AG08395 (cell line): Measurements from ENCODE around the gene DUSP6.
"Not testable (repeated sequence)": the region's sequence is repeated elsewhere in the genome, so short reads cannot be mapped to it uniquely, and the experiment has no call there.

Experiments used
- DNase-seq: peaks from one replicate; pipeline ENCODE4 v3.0.0; 2012; ENCODE audit warnings: mixed read lengths, low spot score

DUSP6 gene

DNA sequence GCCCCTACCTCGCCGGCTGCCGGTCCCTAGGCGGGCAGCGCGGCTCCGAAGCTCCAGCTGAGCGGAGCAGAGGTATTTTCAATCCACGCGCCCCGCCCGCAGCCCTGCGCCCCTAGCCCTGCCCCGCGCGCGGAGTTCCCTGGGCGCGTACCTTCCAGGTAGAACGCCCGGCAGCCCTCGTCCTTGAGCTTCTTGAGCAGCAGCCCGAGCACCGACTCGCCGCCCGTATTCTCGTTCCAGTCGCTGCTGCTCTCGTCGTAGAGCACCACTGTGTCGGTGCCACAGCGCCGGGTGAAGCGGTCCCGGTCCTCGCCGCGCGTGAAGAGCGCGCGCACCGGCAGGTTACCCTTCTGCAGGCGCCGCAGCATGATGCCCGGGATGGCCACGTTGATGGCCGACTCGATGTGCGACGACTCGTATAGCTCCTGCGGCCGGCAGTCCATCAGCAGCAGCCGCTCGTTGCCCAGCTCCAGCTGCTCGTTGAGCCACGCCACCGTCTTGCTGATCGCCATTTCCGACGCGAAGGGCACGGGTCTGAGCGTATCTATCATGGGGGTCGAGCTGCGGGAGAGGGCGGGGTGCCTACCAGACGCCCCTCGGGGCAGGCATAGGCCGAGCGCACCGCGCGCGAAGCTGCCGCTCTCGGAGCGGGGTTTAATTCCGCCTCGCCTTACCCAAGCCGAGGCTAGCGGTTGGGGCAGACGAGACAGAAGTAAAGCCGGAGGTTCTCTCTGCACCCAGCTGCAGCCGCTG is 636 bp downstream of the DUSP6 start:
- DNase-seq: peak; percentile 15

DNA sequence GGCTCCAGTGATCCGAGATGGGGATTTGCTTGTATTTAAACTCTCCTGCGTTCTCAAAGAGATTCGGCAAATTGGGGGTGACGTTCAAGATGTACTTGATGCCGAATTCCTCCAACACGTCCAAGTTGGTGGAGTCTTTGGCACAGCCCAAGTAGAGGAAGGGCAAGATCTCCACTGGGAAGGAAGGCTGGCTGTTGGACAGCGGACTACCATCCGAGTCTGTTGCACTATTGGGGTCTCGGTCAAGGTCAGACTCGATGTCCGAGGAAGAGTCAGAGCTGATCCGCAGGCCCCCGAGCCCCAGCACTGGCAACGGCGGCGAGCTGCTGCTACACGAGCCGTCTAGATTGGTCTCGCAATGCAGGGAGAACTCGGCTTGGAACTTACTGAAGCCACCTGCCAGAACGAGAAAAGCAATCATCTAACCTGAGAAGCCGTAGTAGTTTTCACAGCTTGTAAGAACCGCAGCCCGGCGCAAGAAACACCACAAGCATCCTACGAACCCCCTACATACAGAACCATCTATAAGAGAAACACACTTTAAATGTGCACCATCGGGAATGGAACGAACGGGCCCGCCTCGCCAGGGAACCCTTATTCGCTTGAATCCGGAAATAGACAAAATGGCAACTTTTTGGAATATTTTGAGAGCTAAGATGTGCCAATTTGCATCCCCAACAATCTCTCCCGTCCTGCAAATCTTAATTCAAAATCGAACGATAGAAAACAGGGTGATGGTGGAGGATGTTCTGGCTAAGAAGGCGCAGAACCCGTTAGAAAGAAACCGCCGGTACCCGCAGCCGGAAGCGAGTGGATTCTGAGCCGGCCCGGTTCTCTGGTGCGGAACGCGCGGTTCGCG is 1.4 kb downstream of the DUSP6 start:
- DNase-seq: peak; percentile 16

DNA sequence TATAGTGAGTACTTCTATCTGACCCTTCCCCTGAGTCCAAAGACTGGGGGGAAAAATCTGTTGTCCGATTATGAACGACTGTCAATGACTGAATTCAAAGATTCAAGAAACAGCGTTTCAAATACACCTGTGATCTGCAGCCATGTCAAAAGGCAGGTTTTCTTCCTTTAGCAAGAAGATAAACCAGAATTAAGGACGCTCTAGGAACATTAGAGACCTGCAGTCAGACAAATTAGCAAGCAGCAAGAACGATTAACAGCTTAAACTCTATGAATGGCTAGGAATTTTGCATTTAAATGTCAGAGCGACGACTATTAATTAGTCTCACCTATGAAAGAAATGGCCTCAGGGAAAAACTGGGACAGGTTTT is 2.1 kb downstream of the DUSP6 start:
- DNase-seq: no peak

DNA sequence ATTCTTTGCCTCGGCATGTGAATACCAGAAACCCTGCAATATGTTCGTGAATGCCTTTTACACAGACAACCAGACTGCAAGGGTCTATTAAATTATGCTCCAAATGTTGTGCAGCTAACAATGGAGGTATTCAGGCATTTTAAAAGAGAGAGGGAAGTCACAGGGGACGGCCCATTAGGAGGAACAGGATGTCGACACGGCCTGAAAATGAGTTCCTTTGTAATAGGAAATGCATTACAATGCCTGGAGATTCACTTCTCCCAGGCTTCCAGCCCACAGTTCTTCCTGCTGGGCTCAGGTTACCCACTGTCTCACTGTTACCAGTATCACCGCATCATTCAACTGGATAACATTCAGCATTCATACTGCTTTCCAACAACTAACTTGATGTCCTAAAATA is 2.5 kb downstream of the DUSP6 start:
- DNase-seq: peak; percentile 63

DNA sequence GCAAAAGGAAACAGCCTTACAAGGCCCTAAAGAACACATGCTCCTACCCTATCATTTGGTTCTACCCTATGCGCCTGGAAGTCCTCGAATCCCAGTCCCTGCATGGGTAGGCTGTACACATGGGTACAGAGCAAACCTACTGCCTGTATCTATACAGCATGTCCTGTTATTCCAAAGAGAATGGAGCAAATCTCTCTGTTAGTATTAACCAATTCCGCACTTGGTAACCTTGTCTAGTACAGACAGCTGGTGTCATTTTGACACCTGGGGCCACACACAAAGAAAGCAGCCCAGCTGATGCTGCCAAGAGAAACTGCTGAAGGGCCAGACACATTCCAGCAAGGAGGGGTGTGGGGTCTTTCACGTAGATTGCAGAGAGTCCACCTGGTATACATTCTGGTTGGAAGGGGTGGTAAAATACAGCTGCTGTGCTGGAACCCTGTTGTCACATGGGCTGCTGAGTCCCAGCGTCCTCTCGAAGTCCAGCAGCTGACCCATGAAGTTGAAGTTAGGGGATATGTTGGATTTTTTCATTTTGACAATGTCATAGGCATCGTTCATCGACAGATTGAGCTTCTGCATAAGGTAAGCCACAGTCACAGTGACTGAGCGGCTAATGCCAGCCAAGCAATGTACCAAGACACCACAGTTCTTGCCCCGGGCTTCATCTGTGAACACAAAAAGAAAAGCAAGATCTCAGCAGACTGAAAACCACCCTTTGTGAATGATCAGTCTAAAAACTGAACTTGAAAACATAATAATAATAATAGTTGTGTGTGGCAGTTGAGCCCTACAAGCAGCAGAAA is 3.2 kb downstream of the DUSP6 start:
- DNase-seq: no peak

DNA sequence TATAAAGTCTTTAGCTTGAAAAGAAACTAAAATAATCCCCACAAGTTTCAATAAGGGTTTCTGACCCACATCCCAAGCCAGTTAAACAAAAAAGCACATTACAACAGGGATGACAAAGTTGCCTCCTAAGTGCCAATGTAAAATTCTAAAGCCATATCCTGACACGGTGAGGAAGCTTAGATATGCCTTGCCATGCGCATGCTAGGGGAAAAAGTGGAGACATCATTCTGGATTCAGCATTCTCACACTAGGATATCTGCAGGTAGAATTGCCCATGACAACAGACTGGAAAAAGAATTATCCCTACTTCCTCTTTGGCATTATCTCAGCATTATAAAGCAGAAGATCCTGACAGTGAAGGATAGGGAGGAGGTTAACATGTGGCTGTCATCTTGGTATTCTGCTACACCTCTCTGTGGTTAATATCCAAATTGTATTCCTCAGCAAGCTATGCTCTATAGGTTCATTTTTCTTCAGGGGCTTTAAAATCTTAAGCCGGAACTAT is 4.9 kb downstream of the DUSP6 start:
- no peak for DNase-seq

DNA sequence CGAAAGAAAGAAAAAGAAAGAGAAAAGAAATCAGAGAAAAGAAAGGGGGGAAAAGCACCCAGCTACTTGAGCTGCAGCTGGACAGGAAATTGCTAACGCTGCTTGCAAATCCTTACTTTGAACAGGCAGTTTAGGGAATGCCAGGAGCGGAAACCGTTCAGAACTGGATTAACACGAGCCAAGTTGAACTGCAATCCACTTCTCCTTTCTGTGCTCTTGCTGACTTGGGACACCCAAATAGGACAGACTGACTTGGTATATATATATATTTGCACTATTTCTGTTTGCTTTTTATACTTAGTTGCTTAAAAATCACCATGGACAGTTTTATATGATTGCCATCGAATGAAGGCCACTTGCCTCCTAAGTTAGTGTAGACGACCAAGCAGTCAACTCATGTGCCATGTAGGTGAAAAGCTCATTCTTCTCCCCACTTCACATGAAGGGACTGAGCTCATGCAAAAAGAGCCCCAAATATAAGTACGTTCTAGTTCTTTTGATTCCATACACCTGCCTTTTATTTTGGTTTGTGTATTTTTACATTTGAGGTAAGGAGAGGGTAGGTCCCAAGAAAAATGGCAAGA is 5.5 kb downstream of the DUSP6 start:
- peak; percentile 15 for DNase-seq

DNA sequence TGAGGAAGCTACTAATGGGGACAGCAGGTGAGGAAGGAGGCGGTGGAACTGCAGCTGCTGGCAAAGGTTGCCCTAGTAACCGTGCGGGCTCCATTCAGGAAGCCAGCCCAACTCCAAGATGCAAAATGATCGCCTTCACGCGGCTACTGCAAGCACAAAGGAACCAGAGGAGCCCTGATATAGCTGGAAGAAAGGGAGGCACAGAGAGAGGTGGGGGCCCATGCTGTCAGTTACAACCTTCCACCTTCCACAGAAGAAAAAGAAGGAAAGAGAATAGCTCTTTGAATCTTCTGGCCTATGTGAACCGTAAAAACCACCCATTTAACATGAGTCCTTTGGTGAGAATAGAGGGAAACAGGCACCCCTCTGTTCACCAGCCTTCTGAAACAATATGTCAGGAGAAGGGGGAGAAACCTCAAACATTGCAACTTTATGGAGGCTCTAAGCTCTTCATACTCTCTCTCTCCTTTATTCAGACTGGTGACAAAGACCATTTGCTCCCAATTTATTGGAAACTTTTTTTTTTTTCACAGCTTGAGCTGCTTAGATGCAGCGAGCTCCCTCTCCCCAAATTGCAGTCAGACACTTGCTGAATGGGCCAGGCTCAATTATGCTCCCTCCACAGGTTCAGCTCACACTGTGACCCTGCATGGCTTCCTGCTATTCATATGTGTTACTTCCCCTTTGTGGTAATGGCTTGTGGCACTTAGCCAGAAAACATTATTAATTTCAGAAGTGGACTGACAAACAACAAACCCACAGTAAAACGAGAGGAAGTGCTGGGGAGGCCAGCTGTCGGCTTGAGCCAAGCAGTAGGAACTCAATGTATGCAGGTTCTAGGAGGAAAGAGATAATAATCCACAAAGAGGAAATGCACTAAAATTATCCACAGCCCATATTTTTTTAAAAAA is 6.2 kb downstream of the DUSP6 start:
- no peak for DNase-seq

DNA sequence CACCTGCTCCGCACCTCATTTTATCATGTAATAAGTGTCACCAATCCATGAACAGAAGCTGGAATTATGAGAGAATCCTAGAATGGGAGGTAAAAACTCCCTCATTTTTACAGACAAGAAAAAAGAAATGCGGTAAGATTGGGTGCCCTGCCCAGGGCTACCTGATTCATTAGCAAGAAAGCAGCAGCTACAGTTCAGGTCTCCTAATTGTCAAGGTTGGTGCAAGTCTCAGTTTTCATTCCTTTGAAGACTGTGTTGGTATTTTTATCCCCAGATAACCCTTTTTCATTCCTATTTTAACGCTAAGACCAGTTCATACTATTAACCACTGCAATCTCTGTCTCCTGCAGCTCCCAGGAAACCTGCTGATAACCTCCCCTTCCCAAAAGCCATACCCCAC is 6.9 kb downstream of the DUSP6 start:
- DNase-seq: no peak

DNA sequence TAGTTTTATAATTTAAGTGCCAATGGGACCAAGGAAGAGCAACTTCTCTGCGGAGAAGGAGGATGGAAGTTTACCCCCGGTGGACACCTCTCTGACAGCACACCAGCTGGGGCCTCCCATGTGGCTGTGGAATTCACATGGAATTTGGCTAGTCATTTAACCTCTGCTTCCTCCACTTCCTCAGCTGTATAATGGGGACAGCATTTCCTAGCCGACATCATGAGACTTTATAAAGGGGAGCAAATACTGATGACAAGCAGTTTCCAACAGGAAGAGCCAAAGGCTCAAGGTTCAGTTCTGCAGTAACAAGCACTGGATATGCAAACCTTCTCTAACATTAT is 7.5 kb downstream of the DUSP6 start:
- no peak for DNase-seq

DNA sequence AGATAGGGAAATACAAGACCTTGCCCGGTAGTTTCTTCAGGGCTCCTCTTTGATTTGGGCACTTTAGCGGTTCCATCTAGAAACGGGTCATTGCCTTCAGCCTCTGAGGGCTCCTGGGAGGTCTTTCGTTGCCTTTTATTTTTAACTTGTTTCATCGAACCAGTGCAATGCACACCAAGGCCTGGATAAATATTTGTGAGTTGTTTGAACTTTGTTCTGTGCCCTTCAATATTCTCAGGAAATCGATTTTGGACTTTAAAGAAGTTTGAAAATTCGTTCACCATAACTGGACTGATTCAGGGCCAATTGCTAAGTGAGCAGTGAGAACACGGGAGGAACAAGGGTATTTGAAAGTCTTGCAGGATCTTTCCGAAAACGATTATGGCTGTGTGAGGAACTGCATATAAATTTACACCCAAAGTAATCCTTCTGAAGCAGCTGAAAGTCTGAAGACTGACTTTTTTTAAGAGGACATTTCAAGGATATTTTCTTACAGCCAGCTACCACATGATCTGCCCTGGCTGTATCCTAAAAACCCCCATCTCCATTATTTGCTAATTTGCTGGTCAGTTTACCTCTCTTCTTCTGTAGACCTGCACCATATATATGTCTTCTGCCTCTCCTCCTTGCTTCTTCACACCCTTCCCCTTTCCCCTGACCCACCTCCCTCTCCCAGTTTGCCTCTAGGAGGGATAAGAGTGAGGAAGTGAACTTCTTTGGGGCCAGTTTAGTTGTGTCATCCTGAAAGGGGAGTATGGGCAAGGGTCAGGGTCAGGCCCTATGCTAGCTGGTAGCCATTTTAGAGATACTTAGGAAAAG is 8.0 kb downstream of the DUSP6 start:
- no peak for DNase-seq

DNA sequence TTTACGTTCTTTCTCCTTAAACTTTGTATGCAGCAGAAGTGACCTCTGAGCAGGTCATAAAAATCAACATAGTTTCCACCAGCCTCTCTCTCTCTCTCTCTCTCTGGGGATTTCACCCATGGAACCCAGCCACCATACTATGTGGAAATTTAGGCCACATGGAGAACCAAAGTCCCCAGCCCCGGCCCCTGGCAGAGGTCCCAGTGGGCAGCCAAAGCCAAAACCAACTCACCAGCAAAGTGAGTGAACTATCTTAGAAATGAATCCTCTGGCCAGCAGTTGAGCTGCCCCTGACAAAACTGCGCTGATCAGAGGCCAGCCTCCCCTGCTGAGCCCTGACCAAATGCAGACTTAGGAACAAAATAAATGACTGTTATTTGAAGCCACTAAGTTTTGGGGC is 9.2 kb downstream of the DUSP6 start:
- peak; percentile 37 for DNase-seq

DNA sequence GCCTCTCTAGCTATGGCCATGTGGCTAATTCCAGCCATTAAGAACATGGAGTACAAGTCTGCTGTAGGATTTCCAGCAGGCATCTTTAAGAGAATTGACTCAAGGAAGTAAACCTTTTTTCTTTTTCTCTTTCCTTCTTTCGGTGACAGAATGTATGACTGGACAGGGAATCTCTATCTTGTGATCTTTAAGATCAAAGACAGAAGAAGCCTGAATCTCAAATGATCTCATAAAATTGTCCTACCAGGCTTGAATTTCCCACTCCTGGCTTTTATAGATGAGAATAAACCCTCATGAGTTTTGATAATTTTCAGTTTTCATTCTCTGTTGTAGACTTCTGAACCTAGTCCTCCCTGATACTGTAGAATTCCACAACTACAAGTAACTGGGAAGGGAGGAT is 11.4 kb downstream of the DUSP6 start:
- no peak for DNase-seq

DNA sequence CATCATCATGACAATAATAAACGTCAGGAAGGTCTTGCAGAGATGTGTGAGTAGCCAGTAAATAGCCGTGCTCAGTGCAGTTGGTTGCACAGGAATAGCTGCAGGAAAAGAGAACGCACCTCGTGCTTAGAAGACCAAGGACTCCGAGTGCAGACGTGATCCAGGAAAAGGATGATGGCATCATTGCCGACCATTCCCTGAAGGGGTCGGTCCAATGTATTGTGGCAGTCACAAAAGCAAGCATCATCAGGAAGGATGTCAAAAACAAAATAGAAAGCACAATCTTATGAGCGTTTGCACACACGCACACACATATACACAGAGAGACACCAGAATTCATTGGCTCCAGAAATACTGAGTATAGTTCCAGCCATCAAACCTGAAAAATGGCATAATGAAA is 12.8 kb downstream of the DUSP6 start:
- DNase-seq: no peak

DNA sequence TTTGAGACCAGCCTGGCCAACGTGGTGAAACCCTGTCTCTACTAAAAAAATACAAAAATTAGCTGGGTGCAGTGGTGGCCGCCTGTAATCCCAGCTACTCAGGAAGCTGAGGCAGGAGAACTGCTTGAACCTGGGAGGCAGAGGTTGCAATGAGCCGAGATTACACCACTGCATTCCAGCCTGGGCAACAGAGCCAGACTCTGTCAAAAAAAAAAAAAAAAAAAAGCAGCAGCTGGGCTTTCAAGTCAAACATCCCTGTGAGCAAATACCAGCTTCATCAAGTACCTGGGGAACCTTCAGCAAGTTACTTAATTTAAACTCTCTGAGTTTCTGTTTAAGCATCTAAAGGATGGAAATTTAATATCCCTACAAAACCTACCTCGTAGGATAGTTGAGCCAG is 15.2 kb downstream of the DUSP6 start:
- not testable (repeated sequence) for DNase-seq

DNA sequence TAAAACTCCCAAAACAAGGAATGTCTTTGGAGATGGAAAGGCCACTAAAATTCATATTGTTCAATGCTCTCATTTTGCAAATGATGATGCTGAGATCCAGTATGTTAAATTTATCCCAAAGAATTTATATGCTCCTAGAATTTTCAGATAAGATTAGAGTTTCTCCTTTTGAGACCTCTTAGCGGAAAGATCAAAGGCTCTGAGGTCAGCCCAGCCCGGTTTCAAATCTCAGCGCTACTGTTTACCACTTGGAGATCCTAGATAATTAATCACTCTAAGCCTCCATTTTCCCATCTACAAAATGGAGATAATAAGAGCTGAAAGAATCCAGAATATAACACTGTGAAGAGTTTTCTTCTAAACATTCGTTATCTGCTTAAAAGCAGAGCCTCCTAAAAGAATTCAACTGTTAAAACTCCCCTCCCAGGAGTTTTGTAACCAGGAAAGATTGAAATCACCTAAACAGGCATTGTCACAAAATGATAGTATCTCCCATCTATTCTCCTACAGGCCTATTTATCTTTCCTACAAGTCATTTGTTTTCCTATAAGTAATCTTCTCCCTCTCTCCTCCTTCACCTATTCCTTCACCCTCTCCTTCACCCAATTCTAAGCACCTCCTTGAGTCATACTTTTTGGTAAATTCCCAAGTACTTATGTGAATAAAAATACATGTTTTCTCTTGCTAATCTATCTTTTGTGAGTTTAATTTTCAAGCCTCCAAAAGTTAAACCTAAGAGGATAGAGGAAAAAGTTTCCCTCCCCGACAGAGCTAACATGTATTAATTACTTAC is 16.7 kb downstream of the DUSP6 start:
- DNase-seq: no peak

DNA sequence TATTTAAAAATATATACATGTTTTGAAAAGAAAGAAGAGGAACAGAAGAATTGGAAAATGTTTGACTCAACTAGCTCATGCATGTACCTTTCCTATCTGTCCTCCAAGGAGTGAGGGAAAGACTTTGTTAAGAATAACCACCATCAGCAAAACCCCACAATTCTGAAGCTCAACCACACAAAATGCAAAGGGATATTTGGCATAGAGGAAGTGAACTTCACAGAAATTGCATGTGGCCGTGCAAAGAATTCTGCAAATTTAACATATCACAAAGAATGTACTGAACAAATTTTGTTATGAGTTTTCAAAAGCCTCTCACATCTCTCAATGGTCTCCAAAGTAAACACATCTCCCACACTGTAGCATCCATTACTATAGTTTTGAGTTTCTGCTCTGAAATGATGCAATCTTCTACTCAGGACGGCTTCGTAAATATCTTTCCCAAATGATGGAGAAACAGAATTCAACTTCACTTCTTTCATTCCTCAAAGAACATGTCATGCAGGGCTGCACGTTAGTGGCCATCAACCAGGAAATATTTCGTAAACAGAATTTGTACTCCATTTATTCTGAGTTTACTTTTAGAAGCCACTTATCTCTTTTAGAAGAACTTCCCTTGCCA is 17.6 kb downstream of the DUSP6 start:
- DNase-seq: no peak

DNA sequence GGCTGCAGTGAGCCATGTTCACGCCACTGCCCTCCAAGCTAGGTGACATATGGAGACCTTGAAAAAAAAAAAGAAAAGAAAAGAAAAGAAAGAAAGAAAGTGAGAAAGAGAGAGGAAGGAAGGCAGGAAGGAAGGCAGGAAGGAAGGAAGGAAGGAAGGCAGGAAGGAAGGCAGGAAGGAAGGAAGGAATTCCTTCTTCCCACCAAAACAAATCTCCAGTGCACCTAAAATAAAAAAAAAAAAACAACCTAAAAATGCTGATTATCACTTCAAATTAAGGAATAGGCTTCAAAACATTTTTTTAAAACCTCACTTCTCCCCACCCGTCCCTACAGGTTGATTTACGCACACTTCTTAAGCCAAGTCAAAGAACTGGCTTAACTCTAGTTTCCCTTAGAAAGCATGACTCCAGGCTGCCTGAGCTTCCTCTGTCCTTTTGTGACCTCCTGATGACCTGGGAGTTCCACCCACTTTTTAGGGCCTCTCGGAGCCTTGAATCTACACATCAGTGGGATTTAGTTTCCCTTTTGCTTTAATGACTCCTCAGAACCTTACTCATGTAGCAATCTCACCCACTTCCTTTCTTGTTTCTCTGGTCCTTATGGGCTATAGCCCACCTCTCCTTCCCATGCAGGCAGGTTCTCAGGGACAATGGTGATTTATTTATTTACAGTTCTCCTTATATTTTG is 18.6 kb downstream of the DUSP6 start:
- no peak for DNase-seq
